Heart left ventricle (tissue), 13 donors: ENCODE results near the gene PRKCH.

ENCODE experiments used
- POLR2A ChIP-seq, 2 donors: fragments of 450-650 bp; IDR thresholded peaks; one replicate each; pipeline ENCODE4 v1.6.1; 2017; ENCODE audit warnings: antibody characterized with exemption in 2 of 2, mild to moderate bottlenecking in 2 of 2, moderate library complexity in 2 of 2
- TF ChIP-seq, protein P1 (sequence below), 12 donors: fragments of 200-600 bp; sonication (generic) in 4 of 12; IDR thresholded peaks; one replicate each; pipeline versions ENCODE4 v1.5.0 to v1.8.0; 2018 to 2022; ENCODE audit warnings: antibody characterized with exemption in 12 of 12, mild to moderate bottlenecking in 5 of 12
- donor health status: ischemic (EF 13 %, LVEDD 7.1; RV severe dilation, severe dysfunction).
- donor health status: DM: no; HTN: yes; CAD: no.
- donor health status: DM: no; HTN: no; CAD: no.
- donor health status: ischemic (EF 25% LVEDD 6.9; RV normal size, moderate dysfunction).
- donor health status: ischemic (EF 25% LVEDD 5.7; RV mildly dilated, moderate dysfunction).
- donor health status: ischemic (EF 35%, LVEDD 5.7; RV mildly dilated, moderate dysfunction).
- donor health status: nonischemic (EF 11% LVEDD 7.7; RV severe dilation, severe dysfunction).
- donor health status: DM: yes; HTN: yes; CAD: no.
- donor health status: PGD.
- donor health status: ischemic (EF 29% LVEDD 5.4; RV normal size, mild dysfunction).
- donor health status: nonischemic (EF 23%, LVEDD 6.1; RV moderate dilation, normal function).

DNA sequence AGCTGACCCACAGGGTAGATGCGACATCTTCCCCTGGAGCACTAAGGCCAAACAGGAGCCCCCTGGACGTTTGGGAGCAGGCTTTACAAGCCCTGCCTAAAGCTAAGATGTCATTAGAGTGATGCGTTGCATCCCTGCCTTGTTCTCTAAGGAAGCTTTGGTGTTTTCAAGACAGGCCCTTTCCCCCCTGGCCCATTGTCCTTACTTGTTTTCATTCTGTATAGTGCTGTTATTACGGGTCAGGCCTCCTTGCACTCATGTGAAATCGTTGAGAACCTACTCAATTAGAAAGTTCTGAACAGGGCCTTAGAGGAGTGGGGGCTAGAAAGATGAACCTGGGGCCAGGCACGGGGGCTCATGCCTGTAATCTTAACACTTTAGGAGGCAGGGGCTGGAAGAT, 1.7 kb upstream of the PRKCH start:
- TF ChIP-seq, protein P1, sequence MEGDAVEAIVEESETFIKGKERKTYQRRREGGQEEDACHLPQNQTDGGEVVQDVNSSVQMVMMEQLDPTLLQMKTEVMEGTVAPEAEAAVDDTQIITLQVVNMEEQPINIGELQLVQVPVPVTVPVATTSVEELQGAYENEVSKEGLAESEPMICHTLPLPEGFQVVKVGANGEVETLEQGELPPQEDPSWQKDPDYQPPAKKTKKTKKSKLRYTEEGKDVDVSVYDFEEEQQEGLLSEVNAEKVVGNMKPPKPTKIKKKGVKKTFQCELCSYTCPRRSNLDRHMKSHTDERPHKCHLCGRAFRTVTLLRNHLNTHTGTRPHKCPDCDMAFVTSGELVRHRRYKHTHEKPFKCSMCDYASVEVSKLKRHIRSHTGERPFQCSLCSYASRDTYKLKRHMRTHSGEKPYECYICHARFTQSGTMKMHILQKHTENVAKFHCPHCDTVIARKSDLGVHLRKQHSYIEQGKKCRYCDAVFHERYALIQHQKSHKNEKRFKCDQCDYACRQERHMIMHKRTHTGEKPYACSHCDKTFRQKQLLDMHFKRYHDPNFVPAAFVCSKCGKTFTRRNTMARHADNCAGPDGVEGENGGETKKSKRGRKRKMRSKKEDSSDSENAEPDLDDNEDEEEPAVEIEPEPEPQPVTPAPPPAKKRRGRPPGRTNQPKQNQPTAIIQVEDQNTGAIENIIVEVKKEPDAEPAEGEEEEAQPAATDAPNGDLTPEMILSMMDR (IDR thresholded peaks at IDR 0.05), result no peak
- TF ChIP-seq POLR2A (IDR thresholded peaks at IDR 0.05), result no peak
